Measurements from ENCODE around the gene ATP8B4.

GRCh38 chr15:49916998-49917397, 202.0 kb downstream of the ATP8B4 start:
- TF ChIP-seq, protein P1, sequence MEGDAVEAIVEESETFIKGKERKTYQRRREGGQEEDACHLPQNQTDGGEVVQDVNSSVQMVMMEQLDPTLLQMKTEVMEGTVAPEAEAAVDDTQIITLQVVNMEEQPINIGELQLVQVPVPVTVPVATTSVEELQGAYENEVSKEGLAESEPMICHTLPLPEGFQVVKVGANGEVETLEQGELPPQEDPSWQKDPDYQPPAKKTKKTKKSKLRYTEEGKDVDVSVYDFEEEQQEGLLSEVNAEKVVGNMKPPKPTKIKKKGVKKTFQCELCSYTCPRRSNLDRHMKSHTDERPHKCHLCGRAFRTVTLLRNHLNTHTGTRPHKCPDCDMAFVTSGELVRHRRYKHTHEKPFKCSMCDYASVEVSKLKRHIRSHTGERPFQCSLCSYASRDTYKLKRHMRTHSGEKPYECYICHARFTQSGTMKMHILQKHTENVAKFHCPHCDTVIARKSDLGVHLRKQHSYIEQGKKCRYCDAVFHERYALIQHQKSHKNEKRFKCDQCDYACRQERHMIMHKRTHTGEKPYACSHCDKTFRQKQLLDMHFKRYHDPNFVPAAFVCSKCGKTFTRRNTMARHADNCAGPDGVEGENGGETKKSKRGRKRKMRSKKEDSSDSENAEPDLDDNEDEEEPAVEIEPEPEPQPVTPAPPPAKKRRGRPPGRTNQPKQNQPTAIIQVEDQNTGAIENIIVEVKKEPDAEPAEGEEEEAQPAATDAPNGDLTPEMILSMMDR (IDR thresholded peaks at IDR 0.05): no peak
- TF ChIP-seq POLR2AphosphoS5 (IDR thresholded peaks at IDR 0.05) (no peak), POLR2A (IDR thresholded peaks at IDR 0.05) (no peak)
